GM19372 (cell line): ENCODE data around the gene KCTD15.
"Not testable (repeated sequence)": the region's sequence is repeated elsewhere in the genome, so short reads cannot be mapped to it uniquely, and the experiment has no call there.

Source experiments
- ATAC-seq: cut with Tn5 transposase; IDR thresholded peaks from one replicate; pipeline ENCODE4 v1.9.1; 2021; ENCODE audit warnings: mild to moderate bottlenecking, low read depth, moderate library complexity; ENCODE audit not compliant: unreplicated experiment

KCTD15 gene

GRCh38 chr19:33812388-33813330 lies 16.0 kb downstream of the KCTD15 start:
- ATAC-seq, result no peak

GRCh38 chr19:33813391-33814101 lies 16.9 kb downstream of the KCTD15 start:
- no peak for ATAC-seq

DNA sequence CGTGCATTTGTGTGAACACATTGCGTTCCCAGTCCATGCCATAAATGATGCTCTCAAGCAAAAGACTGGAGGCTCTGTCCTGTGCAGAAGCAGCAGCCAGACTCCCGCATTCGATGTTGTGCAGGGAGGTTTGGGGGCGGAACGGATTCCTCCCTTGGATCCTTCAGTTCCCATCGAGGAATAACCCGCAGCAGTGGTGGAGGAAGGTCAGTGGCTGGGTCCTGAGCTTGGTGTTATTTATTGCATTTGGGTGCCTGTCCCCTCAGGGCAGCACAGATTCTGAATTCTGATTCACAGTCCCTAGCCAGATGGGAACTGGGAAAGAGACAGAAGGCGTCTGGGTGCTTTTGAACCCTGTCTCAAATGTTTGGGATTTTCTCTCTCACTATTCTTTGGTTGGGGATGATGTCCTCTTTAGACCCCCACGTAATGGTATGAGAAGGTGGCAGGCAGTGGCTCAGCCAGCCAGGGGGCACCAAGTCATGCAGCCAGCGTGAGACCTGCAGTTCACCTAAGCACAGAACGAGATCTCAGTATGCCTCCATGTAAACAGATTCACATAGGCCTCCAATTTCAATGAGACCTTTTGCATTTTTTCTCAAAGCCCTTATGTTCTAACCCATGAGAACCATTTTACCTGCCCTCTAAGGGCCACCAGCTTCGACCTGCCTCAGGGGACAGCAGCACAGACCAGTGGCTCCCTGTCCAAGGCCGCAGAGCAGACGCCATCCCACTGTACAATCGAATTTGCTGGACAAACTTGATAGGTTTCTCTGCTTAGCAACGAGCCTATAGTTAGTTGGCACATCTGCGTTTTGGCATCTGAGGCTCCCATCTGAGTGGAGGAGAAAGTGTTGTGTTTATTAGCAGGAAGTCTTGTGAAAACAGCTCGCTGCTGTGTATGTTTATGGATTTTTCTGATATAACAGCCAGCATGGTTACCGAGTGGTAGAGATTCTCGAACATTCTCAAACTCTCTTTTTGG lies 17.8 kb downstream of the KCTD15 start:
- ATAC-seq, result no peak

DNA sequence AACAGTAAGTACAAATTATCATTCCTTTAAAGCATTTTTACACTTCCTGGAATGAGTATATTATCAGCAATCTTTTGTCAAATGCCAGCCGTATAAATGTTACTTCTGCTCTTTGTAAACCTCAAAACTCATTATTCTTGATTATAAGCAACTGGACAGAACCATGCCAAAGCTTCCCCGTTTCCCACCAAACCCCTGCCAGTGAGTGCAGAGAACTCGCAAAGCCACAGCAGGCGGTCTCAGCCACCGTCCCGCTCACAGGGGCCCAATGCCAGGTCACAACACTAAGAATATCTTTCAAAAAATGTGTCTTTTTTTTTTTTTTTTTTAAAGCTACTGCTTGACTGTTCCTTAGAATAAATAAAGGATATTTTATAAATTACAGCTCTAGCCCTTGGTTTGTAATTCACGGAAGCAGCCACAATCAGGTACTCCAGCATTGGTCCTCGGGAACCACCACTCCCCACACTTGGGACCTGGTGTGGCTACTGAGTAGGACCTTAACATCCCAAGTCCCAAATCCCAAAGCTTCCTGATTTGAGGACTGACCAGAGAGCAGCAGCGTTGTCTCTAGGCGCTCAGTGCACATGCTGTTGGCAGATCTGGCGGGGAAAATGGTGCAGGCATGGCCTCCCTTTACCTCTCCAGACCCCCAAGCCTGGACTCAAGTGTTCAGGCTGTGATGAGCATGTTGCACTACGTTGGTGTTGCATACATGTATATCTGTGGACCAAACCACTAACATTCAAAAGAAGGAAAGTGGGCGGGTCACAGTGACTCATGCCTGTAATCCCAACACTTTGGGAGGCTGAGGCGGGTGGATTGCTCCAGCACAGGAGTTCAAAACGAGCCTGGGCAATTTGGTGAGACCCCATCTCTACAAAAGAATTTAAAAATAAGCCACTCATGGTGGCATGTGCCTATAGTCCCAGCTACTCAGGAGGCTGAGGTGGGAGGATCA lies 19.0 kb downstream of the KCTD15 start:
- no peak for ATAC-seq

DNA sequence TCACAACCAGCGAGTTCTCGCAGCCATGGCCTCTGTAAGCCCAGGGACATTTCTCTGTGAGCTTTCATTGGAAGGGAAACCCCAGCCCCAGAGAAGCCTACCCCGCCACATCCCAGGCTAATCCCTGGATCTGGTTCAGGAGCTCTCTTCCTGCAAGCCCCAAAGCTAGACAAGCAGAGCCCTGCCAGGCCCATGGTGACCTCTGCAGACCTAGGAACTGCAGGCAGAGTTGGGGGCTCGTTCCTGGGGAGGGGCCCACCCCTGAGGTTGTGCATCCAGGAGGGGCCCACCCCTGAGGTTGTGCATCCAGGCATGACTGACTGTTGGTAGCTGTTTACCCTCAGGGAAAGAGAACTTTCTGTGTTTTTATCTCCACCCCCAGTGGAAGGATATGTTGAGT lies 21.7 kb downstream of the KCTD15 start:
- no peak for ATAC-seq

DNA sequence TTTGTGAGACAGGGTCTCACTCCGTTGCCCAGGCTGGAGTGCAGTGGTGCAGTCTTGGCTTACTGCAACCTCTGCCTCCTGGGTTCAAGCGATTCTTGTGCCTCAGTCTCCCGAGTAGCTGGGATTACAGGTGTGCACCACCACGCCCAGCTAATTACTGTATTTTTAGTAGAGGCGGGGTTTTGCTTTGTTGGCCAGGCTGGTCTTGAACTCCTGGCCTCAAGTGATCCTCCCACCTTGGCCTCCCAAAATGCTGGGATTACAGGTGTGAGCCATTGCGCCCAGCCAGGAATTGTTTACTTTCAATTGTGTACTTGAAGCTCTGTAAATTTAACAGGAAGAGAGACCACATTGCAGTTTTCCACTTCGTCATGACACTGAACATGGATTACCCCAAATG lies 22.4 kb downstream of the KCTD15 start:
- not testable (repeated sequence) for ATAC-seq

DNA sequence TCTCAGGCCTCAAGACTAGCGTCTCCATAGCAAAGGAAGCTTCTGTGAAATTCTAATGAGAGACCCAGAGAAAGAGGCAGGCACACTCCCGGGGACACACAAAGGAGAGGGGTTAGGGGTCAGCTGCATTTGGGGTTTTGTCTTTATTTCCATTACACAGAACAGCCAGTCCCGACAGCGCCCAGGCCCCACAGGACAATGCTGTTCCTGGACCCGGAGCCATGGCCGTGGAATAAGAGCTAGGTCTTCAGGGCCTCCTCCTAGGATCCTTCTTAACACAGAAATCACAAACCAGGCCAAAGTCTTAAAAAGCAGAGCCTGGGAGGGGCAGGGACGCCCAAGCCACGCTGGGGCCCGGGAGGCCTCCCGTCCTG lies 22.8 kb downstream of the KCTD15 start:
- no peak for ATAC-seq

- peak; percentile 66 for ATAC-seq
Measured at GRCh38 chr19:33819880-33820781, 23.5 kb downstream of the KCTD15 start.

GRCh38 chr19:33821871-33822270 lies 25.2 kb downstream of the KCTD15 start:
- ATAC-seq, result no peak

DNA sequence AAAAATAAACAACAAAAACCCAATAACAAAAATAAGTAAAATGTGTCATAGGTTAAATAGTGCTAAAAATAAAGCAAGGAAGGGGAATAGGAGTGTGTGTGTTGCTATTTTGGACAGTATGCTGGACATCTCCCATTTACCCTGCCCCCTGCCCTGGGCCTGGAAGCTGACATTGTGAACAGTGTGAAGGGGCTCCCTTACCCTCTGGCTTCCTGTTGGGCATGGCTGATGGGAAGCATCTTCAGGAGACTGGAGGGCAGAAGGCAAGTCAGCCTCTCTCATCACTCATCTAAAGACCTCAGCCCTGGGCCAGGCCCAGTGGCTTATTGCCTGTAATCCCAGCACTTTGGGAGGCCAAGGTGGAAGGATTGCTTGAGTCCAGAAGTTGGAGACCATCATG lies 26.7 kb downstream of the KCTD15 start:
- no peak for ATAC-seq

DNA sequence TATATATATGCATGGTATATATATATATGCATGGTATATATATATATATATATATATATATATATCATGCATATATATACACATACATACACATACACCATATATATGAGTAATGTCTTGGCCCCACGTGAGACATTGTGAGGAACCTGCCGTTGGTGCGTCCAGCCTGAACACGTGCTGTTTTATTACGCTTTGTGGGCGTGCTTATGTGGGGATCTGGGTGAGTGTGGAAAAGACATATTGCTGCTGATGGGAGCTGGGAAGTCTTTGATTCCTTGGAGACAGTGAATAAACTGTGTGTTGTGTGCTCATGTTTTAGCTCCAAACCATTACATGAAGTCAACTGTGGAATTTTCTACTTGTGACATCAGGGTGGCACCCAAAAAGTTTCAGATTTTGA lies 28.9 kb downstream of the KCTD15 start:
- no peak for ATAC-seq

DNA sequence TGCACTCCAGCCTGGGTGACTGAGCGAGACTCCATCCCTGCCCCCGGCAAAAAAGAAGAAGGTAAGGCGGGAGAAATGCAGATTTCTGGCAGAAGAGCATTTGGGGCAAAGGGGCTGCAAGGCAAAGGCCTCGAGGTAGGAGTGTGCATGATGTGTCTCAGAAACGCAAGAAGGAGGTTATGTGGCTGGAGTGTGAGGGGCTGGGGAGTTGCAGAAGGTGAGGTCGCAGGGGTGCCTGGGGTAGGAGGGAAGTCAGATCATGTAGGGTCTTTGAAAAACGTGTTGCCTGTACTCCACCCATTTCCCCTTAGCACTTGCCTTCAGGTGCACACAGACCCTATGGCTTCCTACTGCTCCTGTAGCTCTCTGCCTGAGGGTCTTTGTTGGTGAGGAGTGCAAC lies 29.9 kb downstream of the KCTD15 start:
- ATAC-seq, result no peak

DNA sequence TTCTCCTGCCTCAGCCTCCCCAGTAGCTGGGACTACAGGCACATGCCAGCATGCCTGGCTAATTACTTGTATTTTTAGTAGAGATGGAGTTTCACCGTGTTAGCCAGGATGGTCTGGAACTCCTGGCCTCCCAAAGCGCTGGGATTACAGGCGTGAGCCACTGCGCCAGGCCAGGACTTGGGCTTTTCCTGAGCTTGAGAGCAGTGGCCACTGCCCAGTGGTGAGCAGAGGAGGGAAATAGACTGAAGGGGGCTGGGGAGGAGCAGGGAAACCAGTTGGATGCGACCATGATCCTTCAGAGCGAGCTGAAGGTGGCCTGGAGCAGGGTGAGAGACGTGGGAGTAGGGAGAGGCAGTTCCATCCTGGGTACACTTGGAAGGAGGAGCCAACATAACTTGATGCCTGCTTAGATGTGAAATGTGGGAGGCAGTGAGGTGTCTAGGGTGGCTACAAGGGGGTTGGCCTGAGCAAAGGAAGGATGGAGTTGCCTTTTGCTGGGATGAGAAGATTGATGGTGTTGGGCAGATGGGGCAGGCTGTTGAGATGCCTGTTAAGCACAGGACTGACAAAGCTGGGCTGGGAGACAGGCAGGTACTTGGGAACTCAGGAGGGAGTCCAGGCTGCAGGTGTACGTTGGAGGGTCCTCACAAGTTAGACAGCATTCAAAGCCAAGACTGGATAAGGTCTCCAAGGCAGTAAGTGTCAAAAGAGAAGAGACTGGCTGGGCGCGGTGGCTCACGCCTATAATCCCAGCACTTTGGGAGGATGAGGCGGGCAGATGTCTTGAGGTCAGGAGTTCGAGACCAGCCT lies 31.8 kb downstream of the KCTD15 start:
- ATAC-seq, result no peak

DNA sequence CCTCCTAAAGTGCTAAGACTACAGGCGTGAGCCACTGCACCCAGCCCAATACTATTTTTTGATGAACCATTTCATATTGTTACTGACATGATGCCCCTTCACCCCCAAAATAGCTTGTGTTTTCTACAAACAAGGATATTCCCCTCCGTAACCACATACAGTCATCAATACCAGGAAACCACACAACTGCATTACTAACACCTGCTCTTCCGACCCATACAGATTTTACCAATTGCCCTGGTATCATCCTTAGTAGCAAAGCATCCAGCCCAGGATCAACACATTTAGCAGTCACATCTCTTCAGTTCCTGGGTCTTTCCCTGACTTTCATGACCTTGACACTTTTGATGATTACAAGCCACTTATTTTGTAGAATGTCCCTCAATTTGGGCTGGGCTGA lies 33.6 kb downstream of the KCTD15 start:
- ATAC-seq, result no peak

DNA sequence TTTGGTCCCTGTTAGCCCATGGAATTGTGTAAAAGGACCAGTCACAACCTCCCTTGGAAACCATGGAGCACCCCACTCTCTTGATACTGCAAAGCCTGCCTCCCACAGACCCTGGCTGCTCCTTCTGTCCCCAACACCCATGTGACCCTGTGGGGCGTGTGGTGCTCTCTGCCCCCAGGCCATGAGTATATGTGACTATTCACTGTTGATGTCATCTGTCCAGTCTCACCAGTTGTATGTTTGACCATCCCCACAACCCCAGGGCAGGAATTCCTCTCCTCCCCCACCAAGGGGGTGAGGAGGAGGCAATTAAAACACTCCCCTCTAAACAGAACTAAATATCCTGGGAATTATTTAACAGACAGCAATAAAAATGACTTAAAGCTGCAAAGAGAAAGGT lies 35.2 kb downstream of the KCTD15 start:
- ATAC-seq, result no peak

DNA sequence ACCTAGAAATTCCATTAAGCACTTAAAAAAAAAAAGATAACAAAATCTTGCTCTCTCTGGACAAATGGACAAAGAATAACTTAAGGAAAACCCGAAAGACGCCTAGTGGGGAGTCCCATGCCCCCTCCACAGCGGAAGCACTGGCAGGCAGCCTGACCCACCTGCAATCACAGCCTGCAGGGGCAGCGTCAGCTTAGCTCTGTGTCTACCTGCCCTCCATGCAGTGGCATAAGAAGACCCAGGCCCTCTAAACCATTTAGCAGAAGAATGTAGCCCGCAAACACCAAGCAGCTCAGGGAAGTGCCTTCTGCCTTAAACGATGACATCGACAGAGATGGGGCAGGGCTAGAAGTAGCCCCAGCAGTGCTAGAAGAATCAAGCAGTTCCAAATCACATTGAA lies 36.0 kb downstream of the KCTD15 start:
- ATAC-seq, result no peak

GRCh38 chr19:33840382-33840781 lies 43.7 kb downstream of the KCTD15 start:
- no peak for ATAC-seq

GRCh38 chr19:33840783-33841182 lies 44.1 kb downstream of the KCTD15 start:
- no peak for ATAC-seq
